Suprapubic skin (tissue), 4 donors: Measurements from ENCODE around the gene CT45A9.
"Not testable (repeated sequence)": the region's sequence is repeated elsewhere in the genome, so short reads cannot be mapped to it uniquely, and the experiment has no call there.

Experiments used
- EP300 ChIP-seq: sonication (generic); formaldehyde crosslinking; IDR thresholded peaks from one replicate; pipeline ENCODE4 v1.6.1; 2017; ENCODE audit warnings: antibody characterized with exemption
- POLR2A ChIP-seq, 2 donors: fragments of 450-650 bp; IDR thresholded peaks; one replicate each; pipeline ENCODE4 v1.6.1; 2017; ENCODE audit warnings: antibody characterized with exemption in 2 of 2, mild to moderate bottlenecking in 2 of 2, moderate library complexity in 2 of 2
- POLR2AphosphoS5 ChIP-seq, 3 donors: sonication (generic); formaldehyde crosslinking; IDR thresholded peaks; one replicate each; pipeline ENCODE4 v1.6.1; 2017; ENCODE audit warnings: antibody characterized with exemption in 3 of 3
- TF ChIP-seq, protein P1 (sequence below), 2 donors: fragments of 200-600 bp in 1 of 2; fragments of 450-650 bp in 1 of 2; sonication (generic) in 1 of 2; IDR thresholded peaks; one replicate each; pipeline ENCODE4 v1.5.1; 2016 to 2019; ENCODE audit warnings: antibody characterized with exemption in 2 of 2, mild to moderate bottlenecking in 1 of 2, moderate library complexity in 1 of 2

DNA sequence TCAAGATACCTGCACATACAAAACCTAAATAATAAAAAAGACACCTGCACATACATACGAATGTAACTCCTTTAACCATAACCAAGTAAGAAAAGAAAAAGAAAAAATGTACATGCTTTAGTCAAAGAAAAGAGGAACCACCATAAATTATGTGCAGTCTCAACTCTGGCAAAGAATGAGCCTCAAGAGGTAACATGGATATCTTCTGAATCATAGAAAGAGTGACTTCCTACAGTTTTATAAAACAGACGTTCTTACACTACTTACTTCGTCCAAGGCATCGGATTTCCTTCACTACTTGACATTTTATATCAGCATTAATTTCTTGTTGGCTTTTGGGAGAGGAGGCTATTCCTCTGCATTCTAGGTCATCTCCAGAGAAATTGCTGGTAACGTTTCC lies 11.1 kb upstream of the CT45A9 start:
- TF ChIP-seq, protein P1, sequence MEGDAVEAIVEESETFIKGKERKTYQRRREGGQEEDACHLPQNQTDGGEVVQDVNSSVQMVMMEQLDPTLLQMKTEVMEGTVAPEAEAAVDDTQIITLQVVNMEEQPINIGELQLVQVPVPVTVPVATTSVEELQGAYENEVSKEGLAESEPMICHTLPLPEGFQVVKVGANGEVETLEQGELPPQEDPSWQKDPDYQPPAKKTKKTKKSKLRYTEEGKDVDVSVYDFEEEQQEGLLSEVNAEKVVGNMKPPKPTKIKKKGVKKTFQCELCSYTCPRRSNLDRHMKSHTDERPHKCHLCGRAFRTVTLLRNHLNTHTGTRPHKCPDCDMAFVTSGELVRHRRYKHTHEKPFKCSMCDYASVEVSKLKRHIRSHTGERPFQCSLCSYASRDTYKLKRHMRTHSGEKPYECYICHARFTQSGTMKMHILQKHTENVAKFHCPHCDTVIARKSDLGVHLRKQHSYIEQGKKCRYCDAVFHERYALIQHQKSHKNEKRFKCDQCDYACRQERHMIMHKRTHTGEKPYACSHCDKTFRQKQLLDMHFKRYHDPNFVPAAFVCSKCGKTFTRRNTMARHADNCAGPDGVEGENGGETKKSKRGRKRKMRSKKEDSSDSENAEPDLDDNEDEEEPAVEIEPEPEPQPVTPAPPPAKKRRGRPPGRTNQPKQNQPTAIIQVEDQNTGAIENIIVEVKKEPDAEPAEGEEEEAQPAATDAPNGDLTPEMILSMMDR (IDR thresholded peaks at IDR 0.05), result not testable (repeated sequence)
- TF ChIP-seq POLR2A (IDR thresholded peaks at IDR 0.05); POLR2AphosphoS5 (IDR thresholded peaks at IDR 0.05); EP300: not testable (repeated sequence)
